GM19463 (cell line): ENCODE data around the gene CCDC40.

Experiments
- ATAC-seq: cut with Tn5 transposase; IDR thresholded peaks from one replicate; pipeline ENCODE4 v1.9.1; 2021; ENCODE audit warnings: mild to moderate bottlenecking, moderate library complexity; ENCODE audit not compliant: unreplicated experiment

The CCDC40 gene

DNA sequence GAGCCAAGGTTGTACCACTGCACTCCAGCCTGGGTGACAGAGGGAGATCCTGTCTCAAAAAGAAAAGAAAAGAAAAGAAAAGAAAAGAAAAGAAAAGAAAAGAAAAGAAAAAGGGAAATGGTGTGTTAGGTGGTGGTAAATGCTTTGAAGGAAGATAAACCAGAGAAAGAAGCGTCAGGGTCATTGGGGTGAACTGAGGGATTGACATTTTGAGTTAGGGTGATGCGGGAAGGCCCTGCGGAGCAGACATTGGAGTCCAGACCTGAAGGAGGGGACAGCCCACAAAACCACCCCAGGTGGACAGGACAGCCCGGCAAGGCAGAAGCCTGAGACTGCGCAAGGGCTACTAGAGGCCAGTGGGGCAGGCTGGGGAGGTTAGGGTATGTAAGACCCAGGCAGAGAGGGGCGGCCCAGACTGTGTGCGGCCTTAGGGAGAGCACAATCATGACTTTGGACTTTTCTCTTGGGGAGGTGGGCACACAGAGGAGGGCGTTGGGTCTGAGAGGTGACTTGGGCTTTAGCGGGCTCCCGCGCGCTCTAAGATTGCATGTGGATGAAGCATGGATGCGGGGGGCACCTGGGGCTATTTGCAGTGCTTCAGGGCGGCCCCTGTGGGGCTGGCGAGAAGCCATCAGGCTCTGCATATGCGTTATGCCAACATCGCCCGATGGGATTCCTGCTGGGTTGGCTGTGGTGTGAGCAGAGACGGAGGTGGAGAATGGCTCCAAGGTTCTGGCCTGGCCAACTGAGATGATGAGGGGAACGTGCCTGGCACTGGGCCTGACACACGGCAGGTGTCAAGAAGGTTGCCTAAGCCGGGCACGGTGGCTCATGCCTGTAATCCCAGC lies 61.6 kb downstream of the CCDC40 start:
- no peak for ATAC-seq

DNA sequence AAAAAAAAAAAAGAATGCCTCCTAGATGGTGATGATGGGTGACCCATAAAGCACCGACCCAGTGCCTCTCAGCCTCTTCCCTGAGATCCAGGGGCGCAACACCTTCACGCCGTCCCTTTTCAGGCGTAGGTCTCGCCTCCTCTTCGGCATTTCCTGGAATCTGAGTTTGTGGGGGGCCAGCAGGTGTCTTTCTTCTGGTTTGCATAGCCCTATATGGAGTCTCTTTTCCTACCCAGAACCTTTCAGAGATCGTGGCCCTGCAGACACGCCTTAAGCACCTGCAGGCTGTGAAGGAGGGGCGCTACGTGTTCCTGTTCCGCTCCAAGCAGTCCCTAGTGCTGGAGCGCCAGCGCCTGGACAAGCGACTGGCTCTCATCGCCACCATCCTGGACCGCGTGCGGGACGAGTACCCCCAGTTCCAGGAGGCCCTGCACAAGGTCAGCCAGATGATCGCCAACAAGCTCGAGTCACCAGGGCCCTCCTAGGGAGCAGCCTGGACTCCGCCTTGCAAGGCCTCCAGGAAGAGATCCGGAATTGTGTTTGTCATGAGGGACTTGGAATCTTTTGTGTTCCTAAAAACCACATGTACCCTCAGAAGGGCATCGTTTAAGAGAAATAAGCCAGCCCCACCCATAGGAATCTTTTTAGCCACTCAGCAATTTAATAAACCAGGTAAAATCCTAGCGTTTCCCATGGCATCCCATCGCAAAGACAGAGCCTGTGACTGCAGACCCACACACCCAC lies 63.0 kb downstream of the CCDC40 start:
- ATAC-seq = no peak

DNA sequence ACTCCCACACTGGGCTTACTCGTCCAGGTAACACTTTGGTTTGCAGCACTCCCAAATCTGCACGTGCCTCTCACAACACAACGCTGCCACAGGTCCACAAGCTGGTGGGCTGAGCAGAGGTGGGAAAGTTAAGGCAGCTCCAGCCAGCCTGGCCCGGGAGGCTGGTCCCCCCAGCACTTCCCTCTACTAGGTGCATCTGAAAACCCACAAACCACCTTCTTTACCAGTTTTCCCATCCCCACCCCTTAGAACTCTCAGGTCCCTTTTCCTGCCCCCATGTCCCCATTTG lies 63.5 kb downstream of the CCDC40 start:
- no peak for ATAC-seq

DNA sequence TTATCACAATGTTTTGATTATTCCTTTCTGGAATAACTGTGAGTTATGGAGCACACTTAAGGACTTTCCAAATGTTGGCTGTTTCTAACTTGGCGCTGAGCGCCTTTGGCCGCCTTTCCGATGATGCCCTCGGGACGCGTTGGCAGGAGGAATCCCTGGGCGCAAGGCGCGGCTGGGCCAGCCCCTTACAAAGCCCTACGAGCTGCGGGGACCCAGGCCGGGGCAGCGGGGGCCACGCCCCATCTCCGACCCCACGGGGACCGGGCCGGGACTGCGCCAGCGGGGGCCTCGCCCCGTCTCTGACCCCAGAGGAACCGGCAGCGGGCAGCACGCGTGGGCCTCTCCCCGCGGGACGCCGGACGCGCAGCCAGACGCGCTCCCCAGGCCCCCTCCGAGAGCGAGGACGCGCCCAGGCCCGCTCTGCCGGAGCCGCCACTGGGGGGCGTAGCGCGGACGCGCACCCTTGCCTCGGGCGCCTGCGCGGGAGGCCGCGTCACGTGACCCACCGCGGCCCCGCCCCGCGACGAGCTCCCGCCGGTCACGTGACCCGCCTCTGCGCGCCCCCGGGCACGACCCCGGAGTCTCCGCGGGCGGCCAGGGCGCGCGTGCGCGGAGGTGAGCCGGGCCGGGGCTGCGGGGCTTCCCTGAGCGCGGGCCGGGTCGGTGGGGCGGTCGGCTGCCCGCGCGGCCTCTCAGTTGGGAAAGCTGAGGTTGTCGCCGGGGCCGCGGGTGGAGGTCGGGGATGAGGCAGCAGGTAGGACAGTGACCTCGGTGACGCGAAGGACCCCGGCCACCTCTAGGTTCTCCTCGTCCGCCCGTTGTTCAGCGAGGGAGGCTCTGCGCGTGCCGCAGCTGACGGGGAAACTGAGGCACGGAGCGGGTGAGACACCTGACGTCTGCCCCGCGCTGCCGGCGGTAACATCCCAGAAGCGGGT lies 64.8 kb downstream of the CCDC40 start, which contains the start of gene GAA:
Gene GAA (plus strand): TSS at position 571 of the 935 bp plus-strand sequence. CDS start 3,006 bp downstream, outside the sequence.
- peak; percentile 75 for ATAC-seq

DNA sequence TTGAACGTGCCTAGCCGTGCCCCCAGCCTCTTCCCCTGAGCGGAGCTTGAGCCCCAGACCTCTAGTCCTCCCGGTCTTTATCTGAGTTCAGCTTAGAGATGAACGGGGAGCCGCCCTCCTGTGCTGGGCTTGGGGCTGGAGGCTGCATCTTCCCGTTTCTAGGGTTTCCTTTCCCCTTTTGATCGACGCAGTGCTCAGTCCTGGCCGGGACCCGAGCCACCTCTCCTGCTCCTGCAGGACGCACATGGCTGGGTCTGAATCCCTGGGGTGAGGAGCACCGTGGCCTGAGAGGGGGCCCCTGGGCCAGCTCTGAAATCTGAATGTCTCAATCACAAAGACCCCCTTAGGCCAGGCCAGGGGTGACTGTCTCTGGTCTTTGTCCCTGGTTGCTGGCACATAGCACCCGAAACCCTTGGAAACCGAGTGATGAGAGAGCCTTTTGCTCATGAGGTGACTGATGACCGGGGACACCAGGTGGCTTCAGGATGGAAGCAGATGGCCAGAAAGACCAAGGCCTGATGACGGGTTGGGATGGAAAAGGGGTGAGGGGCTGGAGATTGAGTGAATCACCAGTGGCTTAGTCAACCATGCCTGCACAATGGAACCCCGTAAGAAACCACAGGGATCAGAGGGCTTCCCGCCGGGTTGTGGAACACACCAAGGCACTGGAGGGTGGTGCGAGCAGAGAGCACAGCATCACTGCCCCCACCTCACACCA lies 65.7 kb downstream of the CCDC40 start:
- peak; percentile 7 for ATAC-seq

DNA sequence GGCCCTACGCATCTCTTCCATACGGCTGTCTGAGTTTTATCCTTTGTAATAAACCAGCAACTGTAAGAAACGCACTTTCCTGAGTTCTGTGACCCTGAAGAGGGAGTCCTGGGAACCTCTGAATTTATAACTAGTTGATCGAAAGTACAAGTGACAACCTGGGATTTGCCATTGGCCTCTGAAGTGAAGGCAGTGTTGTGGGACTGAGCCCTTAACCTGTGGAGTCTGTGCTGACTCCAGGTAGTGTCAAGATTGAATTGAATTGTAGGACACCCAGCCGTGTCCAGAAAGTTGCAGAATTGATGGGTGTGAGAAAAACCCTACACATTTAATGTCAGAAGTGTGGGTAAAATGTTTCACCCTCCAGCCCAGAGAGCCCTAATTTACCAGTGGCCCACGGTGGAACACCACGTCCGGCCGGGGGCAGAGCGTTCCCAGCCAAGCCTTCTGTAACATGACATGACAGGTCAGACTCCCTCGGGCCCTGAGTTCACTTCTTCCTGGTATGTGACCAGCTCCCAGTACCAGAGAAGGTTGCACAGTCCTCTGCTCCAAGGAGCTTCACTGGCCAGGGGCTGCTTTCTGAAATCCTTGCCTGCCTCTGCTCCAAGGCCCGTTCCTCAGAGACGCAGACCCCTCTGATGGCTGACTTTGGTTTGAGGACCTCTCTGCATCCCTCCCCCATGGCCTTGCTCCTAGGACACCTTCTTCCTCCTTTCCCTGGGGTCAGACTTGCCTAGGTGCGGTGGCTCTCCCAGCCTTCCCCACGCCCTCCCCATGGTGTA lies 66.4 kb downstream of the CCDC40 start:
- ATAC-seq = no peak

DNA sequence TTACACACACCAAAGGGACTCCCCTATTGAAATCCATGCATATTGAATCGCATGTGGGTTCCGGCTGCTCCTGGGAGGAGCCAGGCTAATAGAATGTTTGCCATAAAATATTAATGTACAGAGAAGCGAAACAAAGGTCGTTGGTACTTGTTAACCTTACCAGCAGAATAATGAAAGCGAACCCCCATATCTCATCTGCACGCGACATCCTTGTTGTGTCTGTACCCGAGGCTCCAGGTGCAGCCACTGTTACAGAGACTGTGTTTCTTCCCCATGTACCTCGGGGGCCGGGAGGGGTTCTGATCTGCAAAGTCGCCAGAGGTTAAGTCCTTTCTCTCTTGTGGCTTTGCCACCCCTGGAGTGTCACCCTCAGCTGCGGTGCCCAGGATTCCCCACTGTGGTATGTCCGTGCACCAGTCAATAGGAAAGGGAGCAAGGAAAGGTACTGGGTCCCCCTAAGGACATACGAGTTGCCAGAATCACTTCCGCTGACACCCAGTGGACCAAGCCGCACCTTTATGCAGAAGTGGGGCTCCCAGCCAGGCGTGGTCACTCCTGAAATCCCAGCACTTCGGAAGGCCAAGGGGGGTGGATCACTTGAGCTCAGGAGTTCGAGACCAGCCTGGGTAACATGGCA lies 67.1 kb downstream of the CCDC40 start:
- no peak for ATAC-seq

DNA sequence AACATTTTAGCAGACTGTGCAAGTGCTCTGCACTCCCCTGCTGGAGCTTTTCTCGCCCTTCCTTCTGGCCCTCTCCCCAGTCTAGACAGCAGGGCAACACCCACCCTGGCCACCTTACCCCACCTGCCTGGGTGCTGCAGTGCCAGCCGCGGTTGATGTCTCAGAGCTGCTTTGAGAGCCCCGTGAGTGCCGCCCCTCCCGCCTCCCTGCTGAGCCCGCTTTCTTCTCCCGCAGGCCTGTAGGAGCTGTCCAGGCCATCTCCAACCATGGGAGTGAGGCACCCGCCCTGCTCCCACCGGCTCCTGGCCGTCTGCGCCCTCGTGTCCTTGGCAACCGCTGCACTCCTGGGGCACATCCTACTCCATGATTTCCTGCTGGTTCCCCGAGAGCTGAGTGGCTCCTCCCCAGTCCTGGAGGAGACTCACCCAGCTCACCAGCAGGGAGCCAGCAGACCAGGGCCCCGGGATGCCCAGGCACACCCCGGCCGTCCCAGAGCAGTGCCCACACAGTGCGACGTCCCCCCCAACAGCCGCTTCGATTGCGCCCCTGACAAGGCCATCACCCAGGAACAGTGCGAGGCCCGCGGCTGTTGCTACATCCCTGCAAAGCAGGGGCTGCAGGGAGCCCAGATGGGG lies 68.0 kb downstream of the CCDC40 start:
- ATAC-seq = no peak

DNA sequence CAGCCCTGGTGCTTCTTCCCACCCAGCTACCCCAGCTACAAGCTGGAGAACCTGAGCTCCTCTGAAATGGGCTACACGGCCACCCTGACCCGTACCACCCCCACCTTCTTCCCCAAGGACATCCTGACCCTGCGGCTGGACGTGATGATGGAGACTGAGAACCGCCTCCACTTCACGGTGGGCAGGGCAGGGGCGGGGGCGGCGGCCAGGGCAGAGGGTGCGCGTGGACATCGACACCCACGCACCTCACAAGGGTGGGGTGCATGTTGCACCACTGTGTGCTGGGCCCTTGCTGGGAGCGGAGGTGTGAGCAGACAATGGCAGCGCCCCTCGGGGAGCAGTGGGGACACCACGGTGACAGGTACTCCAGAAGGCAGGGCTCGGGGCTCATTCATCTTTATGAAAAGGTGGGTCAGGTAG lies 68.5 kb downstream of the CCDC40 start:
- no peak for ATAC-seq

DNA sequence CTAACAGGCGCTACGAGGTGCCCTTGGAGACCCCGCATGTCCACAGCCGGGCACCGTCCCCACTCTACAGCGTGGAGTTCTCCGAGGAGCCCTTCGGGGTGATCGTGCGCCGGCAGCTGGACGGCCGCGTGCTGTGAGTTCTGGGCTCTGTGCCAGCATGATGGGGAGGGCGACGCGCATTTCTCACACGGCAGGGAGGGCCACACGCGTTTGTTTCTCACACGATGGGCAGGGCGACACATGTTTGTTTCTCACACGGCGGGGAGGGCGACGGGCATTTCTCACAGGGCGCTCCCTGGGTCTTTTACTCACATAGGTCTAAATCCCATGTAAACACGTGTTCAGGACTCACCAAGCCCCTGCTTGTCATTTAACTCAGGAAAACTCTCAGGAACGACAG lies 69.3 kb downstream of the CCDC40 start:
- no peak for ATAC-seq

DNA sequence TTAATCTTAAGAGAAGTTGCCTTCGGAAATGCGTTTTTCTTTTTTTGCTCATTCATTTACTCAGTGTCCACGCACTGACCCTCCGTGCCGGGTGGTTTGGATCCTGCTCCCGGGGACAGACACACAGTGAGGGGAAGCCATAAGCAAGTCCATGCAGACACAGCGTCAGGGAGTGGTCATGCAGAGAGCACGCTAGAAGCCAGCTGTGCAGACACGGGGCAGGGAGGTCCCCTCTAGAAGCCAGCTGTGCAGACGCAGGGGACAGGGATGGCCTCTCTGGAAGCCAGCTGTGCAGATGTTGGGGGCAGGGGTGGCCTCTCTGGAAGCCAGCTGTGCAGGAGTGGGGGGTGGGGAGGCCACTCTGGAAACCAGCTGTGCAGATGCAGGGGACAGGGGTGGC lies 69.7 kb downstream of the CCDC40 start:
- no peak for ATAC-seq

DNA sequence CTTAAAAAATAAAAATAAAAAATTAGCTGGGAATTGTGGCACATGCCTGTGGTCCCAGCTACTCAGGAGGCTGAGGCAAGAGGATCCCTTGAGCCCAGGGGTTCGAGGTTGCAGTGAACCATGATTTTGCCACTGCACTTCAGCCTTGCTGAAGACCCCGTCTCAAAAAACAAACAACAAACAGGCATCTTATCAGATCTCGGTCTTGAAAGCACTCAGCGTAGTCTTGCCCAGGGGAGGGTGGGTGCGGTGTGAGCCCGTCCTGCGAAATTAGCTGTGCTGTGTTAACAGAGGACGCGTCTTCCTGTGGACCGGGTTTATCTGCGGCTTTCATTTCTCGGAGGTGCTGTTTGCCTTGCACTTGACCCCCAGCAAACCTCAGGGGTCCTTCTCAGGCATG lies 70.3 kb downstream of the CCDC40 start:
- no peak for ATAC-seq

DNA sequence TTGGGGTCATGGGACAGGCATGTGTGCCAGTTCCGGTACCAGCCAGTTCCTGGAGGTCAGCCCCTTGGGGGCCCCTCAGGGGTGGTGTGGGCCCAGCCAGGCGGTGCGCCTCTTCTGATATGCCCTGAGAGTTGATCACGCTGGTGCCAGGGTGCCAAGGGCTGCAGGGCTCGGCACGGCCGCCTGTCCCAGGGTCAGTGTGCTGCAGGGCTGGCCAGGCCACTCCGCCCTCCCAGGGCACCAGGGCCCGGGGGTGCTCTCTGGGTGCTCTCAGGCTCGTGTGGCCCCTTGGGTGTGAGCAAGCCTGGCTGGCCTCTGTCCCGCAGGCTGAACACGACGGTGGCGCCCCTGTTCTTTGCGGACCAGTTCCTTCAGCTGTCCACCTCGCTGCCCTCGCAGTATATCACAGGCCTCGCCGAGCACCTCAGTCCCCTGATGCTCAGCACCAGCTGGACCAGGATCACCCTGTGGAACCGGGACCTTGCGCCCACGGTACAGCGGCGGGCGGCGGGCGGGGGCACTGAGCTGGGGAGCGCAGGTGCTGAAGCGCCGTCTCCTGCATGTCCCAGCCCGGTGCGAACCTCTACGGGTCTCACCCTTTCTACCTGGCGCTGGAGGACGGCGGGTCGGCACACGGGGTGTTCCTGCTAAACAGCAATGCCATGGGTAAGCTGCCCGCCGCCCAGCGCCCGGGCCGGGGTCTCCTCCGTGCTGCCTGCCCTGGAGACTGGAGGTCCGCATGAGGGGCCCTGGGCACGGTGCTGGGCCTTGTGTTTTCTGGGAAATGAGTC lies 71.0 kb downstream of the CCDC40 start:
- no peak for ATAC-seq

DNA sequence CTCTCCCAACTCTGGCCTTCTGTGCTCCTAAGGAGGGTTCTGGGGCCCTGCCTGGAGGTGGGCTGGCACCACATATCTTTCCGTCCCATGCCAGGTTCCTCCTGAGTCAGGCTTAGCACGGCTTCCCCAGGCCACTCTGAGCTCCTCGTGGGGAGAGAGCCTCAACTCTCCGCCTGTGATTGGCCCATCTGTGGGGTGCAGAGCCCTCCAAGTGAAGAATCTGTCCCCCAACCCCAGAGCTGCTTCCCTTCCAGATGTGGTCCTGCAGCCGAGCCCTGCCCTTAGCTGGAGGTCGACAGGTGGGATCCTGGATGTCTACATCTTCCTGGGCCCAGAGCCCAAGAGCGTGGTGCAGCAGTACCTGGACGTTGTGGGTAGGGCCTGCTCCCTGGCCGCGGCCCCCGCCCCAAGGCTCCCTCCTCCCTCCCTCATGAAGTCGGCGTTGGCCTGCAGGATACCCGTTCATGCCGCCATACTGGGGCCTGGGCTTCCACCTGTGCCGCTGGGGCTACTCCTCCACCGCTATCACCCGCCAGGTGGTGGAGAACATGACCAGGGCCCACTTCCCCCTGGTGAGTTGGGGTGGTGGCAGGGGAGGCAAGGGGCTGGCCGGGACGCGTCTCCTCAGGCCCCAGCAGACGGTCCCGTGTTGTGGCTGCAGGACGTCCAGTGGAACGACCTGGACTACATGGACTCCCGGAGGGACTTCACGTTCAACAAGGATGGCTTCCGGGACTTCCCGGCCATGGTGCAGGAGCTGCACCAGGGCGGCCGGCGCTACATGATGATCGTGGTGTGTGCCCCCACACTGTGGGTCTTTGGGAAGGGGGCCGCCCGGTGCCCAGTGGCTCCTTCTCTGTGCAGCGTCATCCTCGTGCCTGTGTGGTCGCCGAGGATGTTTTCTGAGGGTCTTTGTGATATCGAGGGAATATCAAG lies 71.9 kb downstream of the CCDC40 start:
- no peak for ATAC-seq

DNA sequence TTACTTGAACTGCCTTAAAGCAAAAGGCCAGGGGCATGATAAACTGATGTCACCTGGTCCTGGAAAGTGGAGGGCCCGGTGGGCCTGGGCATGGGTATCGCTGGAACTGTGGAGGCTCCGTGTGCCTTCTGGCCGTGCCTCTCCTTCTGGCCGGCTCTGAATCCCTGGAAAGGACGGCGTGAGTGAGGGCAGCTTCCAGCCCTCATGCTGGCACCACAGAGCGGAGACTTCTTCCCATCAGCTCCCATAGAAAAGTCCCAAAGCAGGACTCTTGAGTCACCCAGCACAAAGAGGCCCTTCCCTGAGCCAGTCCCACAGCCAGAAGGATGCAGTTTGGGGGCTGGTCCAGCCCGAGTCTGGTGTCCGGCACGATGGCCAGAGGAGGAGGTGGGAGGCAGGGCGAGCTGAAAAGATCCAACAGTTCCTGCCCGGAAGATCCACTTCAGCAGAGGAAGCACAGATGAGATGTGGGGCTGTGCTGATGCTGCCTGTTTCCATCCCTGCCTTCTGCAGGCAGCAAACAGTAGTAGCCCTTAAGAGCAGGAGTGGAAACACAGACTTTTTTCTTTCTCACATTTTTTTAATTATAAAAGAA lies 72.7 kb downstream of the CCDC40 start:
- ATAC-seq = no peak

DNA sequence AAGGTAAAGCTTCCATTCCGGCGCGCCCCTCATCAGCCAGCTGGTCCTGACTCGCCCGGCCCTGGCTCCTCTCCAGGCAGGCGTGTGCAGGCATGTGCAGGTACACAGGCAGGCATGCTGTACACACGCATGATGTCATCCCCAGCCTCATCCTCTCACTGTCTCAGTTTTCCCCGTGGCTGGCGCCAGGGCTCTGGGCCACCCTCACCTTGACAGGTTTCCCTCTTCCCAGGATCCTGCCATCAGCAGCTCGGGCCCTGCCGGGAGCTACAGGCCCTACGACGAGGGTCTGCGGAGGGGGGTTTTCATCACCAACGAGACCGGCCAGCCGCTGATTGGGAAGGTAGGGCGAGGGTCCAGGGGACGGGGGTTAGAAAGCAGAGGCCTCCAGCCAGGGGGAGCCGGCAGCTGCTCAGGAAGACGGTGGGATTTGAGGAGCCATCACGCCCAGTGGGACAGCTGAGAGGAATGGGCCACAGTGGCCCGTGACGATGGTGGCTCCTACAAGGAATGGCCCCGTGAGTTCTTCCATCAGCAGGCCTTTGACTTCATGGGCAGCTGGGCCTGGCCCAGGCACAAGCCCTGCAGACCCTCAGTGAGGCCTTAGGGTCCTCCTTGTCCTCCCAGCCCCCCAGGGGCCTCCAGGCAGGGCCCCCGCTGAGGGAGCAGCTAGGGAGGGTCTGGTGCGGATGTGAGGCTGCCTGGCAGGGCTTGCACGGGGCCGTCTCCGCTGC lies 73.4 kb downstream of the CCDC40 start:
- ATAC-seq = no peak
